Measurements from ENCODE around the gene PTGR1. TPM values are rescaled to one million over a fixed set of nuclear protein-coding genes. Genes with fewer than 3 reads are reported as not detected.

Gene PTGR1
- total RNA-seq, 1 experiment from 2014 or later: 166 TPM

GRCh38 chr9:111542497-111543254 is 56.8 kb downstream of the PTGR1 start:
- no peak for DNase-seq (ENCODE audit: low read depth)

- no peak for DNase-seq (ENCODE audit: low read depth)
Measured at GRCh38 chr9:111533099-111533790, 66.2 kb downstream of the PTGR1 start.

DNA sequence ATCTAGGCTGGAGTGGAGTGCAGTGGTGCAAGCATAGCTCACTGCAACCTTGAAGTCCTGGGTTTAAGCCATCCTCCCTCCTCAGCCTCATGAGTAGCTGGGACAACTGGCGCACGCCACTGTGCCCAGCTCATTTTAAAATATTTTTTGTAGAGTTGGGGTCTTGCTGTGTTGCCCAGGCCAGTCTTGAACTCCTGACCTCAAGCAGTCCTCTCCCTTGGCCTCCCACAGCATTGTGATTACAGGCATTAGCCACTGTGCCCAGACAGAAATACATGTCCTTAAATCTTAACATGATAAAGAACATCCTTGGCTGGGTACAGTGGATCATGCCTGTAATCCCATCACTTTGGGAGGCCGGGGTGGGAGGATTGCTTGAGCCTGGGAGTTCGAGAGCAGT is 67.7 kb downstream of the PTGR1 start:
- no peak for DNase-seq (ENCODE audit: low read depth)

- no peak for DNase-seq (ENCODE audit: low read depth)
Measured at GRCh38 chr9:111529787-111530186, 69.7 kb downstream of the PTGR1 start.

DNA sequence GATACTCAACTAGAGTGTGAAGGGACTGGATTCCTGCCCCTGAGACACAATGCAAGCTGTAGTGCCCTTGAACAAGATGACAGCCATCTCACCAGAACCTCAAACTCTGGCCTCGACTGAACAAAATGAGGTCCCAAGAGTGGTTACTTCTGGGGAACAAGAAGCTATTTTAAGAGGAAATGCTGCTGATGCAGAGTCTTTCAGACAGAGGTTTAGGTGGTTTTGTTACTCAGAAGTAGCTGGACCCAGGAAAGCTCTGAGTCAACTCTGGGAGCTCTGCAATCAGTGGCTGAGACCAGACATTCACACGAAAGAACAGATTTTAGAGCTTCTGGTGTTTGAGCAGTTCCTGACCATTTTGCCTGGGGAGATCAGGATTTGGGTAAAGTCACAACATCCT is 72.1 kb downstream of the PTGR1 start:
- no peak for DNase-seq (ENCODE audit: low read depth)

- peak; percentile 94 for DNase-seq (ENCODE audit: low read depth)
Measured at GRCh38 chr9:111525056-111525977, 74.1 kb downstream of the PTGR1 start, which contains the start of gene ZNF483. ZNF483 (plus strand) TSS chr9:111525179; CDS start chr9:111527396, 2,217 bp downstream.

GRCh38 chr9:111524731-111525055 is 74.8 kb downstream of the PTGR1 start:
- DNase-seq (ENCODE audit: low read depth): no peak

GRCh38 chr9:111516061-111516465 is 83.4 kb downstream of the PTGR1 start:
- peak; percentile 28 for DNase-seq (ENCODE audit: low read depth)

- no peak for DNase-seq (ENCODE audit: low read depth)
Measured at GRCh38 chr9:111514967-111515366, 84.5 kb downstream of the PTGR1 start.

Other genes with a start within 250 kb of the PTGR1 start
- gene ECPAS, start 115.3 kb downstream of the PTGR1 start, total RNA-seq (2014; rRNA removed; shearing (Covaris generic)): 92.3 and 109 TPM in 2 replicates
- gene ZNF483, start 74.5 kb downstream of the PTGR1 start, total RNA-seq (2014; rRNA removed; shearing (Covaris generic)): 3.1 and 7.6 TPM in 2 replicates
- gene DNAJC25, start 31.7 kb upstream of the PTGR1 start, total RNA-seq (2014; rRNA removed; shearing (Covaris generic)): 19.5 and 22.5 TPM in 2 replicates
- 140 and 158 TPM in 2 replicates for gene GNG10, start 62.0 kb upstream of the PTGR1 start, total RNA-seq (2014; rRNA removed; shearing (Covaris generic))
- not detected in 2 replicates for gene SHOC1, start 195.3 kb upstream of the PTGR1 start, total RNA-seq (2014; rRNA removed; shearing (Covaris generic))